Peyer's patch (tissue), 4 donors: Measurements from ENCODE around the gene TULP4. TPM values are rescaled to one million over a fixed set of nuclear protein-coding genes. Genes with fewer than 3 reads are reported as not detected.

Experiments used
- DNase-seq, 3 donors: peaks; one replicate each; pipeline ENCODE4 v3.0.0-alpha.2; 2017 to 2019
- H3K27ac ChIP-seq, 4 donors: fragments of 200-600 bp; sonication (generic); one replicate each; pipeline ENCODE4 v1.5.1; 2016 to 2019
- H3K27me3 ChIP-seq, 2 donors: fragments of 200-600 bp; sonication (generic); one replicate each; pipeline ENCODE4 v1.5.1; 2019
- H3K36me3 ChIP-seq, 3 donors: fragments of 200-600 bp; sonication (generic); one replicate each; pipeline ENCODE4 v1.5.1; 2016 to 2019
- H3K4me1 ChIP-seq, 4 donors: fragments of 200-600 bp; sonication (generic); one replicate each; pipeline ENCODE4 v1.5.1; 2016 to 2019
- H3K4me3 ChIP-seq, 4 donors: fragments of 200-600 bp; sonication (generic); 1 replicate in 3 of 4; 2 replicates in 1 of 4; pipeline ENCODE4 v1.5.1; 2016 to 2019; ENCODE audit warnings: mild to moderate bottlenecking in 1 of 4
- H3K9me3 ChIP-seq, 4 donors: fragments of 200-600 bp; sonication (generic); one replicate each; pipeline ENCODE4 v1.5.1; 2016 to 2019; ENCODE audit warnings: mild to moderate bottlenecking in 1 of 4
- CTCF ChIP-seq, 6 experiments: fragments of 450-650 bp in 4 of 6; fragments of 200-600 bp in 2 of 6; sonication (generic) in 1 of 6; IDR thresholded peaks; one replicate each; pipeline ENCODE4 v1.5.1; 2017 to 2019; ENCODE audit warnings: antibody characterized with exemption in 6 of 6, mild to moderate bottlenecking in 3 of 6, moderate library complexity in 1 of 6
- POLR2A ChIP-seq, 2 donors: fragments of 450-650 bp; IDR thresholded peaks; one replicate each; pipeline ENCODE4 v1.5.1; 2017; ENCODE audit warnings: antibody characterized with exemption in 2 of 2, mild to moderate bottlenecking in 2 of 2, moderate library complexity in 2 of 2
- total RNA-seq, 4 donors: library from RNA; depleted of rRNA; stranded (reverse); fragments of >200 nt; gene quantifications; one replicate each; pipeline ENCODE4 v1.1.0, GENCODE V29; 2016

The TULP4 gene
- total RNA-seq, 4 donors from 2014 or later = 197 to 268 (median 206) TPM

DNA sequence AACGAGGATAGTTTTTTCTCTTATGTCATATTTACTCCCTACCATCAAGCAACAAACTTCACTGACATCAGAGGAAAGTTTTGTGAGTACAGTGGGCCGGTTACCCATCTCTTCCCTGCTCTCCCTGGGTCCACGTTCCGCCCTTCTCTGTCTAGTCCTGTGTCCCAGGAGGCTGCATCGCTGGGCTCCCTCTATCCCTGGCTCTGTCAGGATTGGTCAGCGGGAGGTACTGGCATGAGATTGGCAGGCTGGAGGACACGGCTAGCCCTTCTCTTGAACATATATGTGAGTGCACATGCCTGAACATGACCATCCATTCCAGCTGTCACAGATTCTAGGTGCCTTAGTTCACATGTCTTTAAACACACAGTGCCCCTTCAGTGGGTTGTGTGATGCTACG lies 217.4 kb downstream of the TULP4 start:
- H3K36me3 ChIP-seq = no peaks in the 10 kb centered on the region
- DNase-seq = no peak
- no peaks in the 10 kb centered on the region for H3K4me1 ChIP-seq
- TF ChIP-seq CTCF (IDR thresholded peaks at IDR 0.05) = no peak
- TF ChIP-seq POLR2A (IDR thresholded peaks at IDR 0.05) = no peak
- H3K27ac ChIP-seq = no peak overlapping the region
- no peak overlapping the region for H3K4me3 ChIP-seq
- H3K27me3 ChIP-seq = no peaks in the 10 kb centered on the region
- H3K9me3 ChIP-seq = peaks cover 0 to 5% (median 0%) of the 10 kb centered on the region in 4 donors

DNA sequence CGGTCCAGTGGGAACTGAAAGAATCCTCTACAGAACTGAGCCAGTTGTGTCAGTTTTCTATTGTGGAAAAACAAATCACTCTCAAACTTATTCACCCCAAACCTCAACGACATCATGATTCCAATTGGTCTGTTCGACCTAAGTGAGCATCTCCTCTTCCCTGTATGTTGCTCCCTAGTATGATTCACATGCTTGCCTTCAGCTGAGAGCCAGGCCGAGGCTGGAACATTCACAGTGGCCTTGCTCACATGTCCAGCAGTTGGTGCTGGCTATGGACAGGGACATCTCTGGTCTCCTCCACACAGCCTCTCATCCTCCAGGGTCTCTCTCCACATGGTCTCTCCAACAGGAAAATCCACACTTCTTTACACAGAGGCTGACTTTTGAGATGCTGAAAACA lies 219.3 kb downstream of the TULP4 start:
- no peak for DNase-seq
- Histone ChIP-seq H3K4me1 (peaks cover 0 to 5% (median 2%) of the 10 kb centered on the region in 4 donors), H3K4me3 (no peak overlapping the region), H3K27me3 (peaks cover 0 to 5% of the 10 kb centered on the region in 2 donors), H3K27ac (no peak overlapping the region), H3K9me3 (peaks cover 0 to 5% (median 0%) of the 10 kb centered on the region in 4 donors), H3K36me3 (no peaks in the 10 kb centered on the region)
- TF ChIP-seq CTCF (IDR thresholded peaks at IDR 0.05) = no peak
- TF ChIP-seq POLR2A (IDR thresholded peaks at IDR 0.05) = no peak

- Histone ChIP-seq H3K4me3 (no peak overlapping the region), H3K9me3 (peaks cover 0 to 5% (median 0%) of the 10 kb centered on the region in 4 donors), H3K27ac (no peak overlapping the region), H3K4me1 (peaks cover 0 to 8% (median 2%) of the 10 kb centered on the region in 4 donors), H3K27me3 (peaks cover 0 to 9% of the 10 kb centered on the region in 2 donors), H3K36me3 (no peaks in the 10 kb centered on the region)
- no peak for TF ChIP-seq CTCF (IDR thresholded peaks at IDR 0.05)
- DNase-seq = no peak
Observed at GRCh38 chr6:158531970-158532369, 219.7 kb downstream of the TULP4 start.

DNA sequence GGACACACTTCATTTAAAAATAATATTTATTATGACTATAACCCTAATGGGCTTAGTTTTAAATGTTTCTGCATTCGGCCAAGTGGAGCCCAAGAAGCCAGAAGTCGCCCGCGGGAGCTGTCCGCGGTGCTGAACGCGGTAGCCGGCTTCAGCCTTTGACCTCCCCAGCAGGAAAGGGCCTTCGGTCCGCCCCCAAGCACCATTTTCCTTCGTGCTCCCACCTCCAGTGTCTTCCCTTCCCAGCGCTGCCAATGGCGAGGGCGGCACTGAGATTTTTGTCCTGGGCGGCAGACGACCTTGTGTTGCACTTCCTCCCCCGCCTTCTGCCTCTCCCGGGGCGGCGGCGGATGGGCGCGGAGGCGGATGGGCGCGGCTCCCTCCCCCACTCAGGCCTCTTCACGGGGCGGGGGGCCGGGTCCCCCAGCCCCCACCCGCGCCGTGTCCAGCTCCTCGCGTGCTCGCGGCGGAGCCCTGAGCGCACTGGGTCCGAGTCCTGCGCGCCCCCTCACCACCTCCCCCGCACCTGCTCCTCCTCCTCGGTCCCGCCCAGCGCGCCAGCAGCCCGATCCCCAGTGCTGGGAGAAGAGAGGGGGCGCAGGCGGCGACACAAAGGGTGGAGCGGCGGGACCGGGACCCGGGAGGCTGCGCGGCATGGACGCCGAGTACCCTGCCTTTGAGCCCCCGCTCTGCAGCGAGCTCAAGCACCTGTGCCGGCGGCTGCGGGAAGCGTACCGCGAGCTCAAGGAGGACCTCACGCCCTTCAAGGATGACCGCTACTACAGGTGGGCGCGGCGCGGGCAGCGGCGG lies 224.0 kb downstream of the TULP4 start:
- H3K36me3 ChIP-seq = no peaks in the 10 kb centered on the region
- peak overlapping the region; percentile 7 to 57 (median 48) for H3K4me3 ChIP-seq
- no peaks in the 10 kb centered on the region for H3K9me3 ChIP-seq
- H3K27me3 ChIP-seq = peaks cover 0 to 14% of the 10 kb centered on the region in 2 donors
- no peak for TF ChIP-seq POLR2A (IDR thresholded peaks at IDR 0.05)
- TF ChIP-seq CTCF (IDR thresholded peaks at IDR 0.05) = no peak
- peaks cover 0 to 13% (median 2%) of the 10 kb centered on the region in 4 donors for H3K4me1 ChIP-seq
- DNase-seq = peak; percentile 32 to 86 (median 78)
- no peak overlapping the region for H3K27ac ChIP-seq

GRCh38 chr6:158536891-158537798 lies 224.9 kb downstream of the TULP4 start:
- Histone ChIP-seq H3K36me3 (no peaks in the 10 kb centered on the region), H3K9me3 (no peaks in the 10 kb centered on the region), H3K27ac (peak overlapping the region in 1 of 4 donors; percentile 5), H3K4me3 (peak overlapping the region; percentile 7 to 57 (median 48)), H3K4me1 (peaks cover 0 to 13% (median 2%) of the 10 kb centered on the region in 4 donors), H3K27me3 (peaks cover 0 to 14% of the 10 kb centered on the region in 2 donors)
- DNase-seq = peak in 1 of 3 donors; percentile 54
- no peak for TF ChIP-seq POLR2A (IDR thresholded peaks at IDR 0.05)
- TF ChIP-seq CTCF (IDR thresholded peaks at IDR 0.05) = no peak
